Activated CD4-positive, CD25-positive, alpha-beta regulatory T cell treated with anti-CD3 and anti-CD28 coated beads, Interleukin-2, amount 50 U/mL, for 72 hours (primary cell): ENCODE results near the gene PKDCC.
"Not testable (repeated sequence)": the region's sequence is repeated elsewhere in the genome, so short reads cannot be mapped to it uniquely, and the experiment has no call there.

ENCODE experiments used
- DNase-seq: peaks from one replicate; pipeline ENCODE4 v3.0.0; 2021

Gene PKDCC

DNA sequence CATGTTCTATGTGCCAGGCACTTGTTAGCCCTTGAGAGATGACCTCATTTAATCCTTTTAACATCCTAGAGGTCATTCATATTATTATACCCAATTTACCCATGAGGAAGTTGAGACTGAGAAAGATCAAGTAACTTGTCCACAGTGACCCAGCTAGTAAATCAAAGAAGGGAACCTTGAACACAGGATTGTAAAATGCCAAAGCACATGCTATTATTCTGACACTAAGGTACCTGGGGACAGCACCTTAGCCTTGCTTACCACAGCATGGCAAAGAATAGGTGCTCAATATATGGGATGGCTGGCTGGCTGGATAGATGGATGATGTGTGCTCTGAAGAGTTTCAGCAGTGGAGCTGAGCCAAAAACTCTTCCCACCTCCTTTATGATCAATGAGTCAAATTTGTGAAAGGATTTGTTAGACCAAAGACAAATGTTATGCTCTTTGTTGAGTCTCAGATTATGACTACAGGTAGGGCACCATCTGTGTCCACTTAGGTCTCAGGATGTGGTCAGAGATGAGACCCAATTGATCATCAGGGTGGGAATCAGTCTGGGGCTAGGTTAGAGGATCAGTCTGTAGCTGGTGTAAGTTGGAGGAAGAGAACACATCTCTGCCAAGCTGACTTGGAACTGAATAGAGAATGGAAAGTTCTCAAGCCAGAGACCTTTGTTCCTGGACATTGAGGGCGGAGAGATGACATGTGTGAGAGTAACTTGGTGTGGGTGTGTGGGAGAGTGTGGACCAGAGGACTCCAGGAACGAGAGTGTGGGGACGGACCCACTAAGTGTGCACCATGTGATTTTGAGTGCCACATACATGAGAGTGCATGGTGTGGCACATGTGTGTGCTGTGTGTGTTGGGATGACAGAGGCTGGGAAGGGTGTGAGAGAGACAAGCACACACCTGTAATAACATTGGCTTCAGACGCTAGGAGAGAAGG lies 16.3 kb upstream of the PKDCC start:
- no peak for DNase-seq

DNA sequence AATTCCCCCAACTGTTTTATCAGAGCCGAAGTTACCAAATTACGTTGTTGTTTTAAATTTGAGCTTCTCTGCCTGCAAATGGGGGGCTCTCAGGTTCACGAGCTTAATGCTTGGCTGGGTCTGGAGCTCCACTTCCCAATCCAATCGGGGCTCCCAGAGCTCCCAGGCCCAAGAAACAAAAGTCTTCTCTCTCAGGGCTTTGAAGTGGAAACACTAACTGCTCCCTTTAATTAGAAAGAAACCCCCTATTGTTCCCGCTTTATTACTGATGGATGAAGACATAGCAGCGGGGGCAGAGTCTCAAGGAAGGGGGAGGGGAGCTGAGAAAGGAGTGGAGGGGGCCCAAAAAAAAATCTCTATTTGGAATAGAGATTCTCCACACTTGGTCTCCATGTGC lies 15.6 kb upstream of the PKDCC start:
- no peak for DNase-seq

DNA sequence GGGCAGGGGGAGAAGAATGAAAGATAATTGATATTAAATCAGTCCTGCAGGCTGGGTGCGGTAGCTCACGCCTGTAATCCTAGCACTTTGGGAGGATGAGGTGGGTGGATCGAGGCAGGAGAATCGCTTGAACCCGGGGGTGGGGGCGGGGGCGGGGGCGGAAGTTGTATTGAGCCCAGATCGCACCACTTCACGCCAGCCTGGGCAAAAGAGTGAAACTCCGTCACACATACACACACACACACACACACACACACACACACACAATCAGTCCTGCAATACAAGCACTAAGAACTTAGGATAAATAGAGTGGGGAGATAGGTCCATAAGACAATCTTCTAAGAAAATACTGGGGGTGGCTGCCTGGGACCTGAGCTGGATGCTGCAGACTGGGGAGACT lies 15.1 kb upstream of the PKDCC start:
- DNase-seq = no peak

DNA sequence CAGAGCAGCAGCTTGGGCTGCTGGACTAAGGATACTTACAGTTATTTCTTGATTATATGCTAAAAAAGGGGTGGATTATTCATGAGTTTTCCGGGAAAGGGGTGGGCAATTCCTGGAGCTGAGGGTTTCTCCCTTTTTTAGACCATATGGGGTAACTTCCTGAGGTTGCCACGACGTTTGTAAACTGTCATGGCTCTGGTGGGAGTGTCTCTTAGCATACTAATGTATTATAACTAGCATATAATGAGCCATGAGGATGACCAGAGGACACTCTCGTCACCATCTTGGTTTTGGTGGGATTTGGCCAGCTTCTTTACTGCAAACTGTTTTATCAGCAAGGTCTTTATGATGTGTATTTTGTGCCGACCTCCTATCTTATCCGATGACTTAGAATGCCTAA lies 13.7 kb upstream of the PKDCC start:
- not testable (repeated sequence) for DNase-seq

DNA sequence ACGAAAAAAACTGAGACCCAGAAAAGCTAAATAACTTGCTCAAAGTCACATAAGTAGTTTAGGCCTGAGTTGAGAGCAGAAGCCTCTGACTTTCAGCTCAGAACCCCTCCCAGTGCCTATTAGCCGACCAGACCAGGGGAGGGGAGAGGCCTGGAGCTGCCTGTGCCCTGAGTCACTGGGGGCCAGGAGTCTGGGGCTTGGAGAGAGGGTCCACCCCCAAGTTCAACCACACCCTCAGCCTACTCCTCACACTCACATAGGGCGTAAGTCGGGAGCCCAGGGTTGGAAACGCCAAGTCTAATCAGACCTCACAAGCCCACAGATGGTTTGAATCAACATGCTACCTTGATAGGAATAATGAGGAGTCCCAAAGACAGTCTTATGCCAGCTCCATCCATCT lies 12.6 kb upstream of the PKDCC start:
- no peak for DNase-seq

DNA sequence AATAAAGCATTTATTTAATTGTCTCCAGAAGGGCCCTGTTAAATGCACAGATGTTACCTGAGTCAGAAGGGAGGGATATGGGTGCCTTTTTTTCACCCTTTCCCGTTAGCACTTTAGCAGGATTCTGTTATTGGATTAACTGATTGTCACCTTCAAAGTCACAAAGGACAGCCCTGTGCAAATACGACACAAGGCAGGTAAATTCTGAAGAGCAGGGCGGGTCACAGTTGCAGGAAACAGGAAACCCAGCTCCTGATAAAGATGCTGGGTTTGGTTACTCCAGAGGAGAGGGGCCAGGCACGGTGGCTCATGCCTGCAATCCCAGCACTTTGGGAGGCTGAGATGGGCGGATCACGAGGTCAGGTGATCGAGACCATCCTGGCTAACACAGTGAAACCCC lies 11.4 kb upstream of the PKDCC start:
- no peak for DNase-seq

DNA sequence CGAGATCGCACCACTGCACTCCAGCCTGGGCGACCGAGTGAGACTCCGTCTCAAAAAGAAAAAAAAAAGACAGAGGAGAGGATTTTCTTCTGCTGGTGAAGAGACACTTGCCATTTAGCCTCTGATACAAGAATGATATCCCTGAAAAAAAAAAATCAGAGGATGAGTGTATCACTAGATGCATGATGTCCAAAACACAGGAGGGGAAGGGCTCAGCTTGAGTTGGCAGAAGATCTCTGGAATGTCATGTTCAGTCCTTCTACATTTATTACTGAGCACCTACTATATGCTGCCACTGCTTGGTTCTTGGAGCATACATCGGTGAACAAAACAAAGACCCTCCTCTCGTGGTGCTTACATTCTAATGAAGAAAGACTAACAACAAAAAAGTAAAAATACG lies 10.9 kb upstream of the PKDCC start:
- no peak for DNase-seq

DNA sequence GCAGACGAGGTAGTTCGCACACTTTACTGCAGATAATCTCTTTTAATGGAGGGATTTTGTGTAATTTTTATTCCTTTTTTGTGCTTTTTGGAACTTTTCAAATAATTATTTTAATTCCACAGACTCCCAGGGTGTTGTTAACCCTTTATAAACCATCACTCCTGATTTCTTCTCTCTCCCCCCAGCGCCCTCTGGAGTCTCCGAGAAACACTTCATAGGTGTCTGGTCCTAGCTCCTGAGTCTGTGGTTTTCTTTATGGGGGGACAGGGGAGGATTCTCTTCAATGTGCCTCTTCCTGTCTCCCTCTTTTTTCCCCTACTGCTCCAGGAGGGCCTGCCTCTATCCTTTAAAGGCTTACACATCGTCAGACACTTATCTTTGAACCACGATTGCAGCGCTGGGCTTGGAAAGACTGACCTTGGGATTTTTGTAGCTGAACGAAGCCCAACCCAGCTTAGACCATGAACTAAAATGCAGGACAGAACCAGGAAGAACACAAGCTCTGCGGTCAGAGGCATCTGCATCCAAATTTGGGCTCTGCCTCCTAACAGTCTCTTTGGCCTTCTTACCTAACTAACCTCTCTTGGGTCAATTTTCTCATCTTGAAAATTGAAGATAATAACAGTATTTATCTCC lies 7.1 kb upstream of the PKDCC start:
- DNase-seq = no peak

DNA sequence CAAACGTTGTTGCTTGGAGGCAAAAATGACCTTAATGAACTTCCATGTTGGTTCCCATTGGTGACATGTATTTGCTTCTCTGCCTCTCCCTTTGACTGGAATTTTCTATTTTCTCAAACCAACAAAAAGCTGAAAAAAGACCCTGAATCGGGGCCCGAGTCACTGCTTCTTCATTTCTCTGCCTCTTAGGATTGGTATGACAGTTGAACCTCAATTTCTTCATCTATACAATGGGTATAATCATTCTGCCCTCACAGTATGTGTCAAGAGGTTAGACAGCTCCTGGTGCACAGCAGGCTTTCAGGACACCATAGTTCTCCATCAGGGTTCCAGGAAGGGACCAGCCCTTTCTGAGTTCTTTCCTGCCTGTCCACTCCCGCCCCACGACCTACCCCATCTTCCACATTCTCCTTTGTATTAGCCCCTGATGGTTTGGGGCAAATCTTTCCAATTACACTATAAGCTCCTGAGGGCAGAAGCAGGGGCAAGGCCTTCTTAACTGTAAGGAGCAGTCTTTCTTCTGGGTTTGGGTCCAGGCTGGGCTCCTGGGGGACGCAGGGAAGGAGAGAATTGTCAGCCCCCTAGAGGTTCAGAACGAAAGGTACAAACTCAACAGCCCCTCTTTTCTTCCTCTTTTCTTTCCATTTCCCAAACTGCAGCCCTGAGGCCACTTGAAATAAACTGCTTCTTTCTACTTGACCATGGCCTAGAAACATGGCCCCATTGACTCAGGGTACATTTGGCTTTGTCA lies 6.3 kb upstream of the PKDCC start:
- no peak for DNase-seq

DNA sequence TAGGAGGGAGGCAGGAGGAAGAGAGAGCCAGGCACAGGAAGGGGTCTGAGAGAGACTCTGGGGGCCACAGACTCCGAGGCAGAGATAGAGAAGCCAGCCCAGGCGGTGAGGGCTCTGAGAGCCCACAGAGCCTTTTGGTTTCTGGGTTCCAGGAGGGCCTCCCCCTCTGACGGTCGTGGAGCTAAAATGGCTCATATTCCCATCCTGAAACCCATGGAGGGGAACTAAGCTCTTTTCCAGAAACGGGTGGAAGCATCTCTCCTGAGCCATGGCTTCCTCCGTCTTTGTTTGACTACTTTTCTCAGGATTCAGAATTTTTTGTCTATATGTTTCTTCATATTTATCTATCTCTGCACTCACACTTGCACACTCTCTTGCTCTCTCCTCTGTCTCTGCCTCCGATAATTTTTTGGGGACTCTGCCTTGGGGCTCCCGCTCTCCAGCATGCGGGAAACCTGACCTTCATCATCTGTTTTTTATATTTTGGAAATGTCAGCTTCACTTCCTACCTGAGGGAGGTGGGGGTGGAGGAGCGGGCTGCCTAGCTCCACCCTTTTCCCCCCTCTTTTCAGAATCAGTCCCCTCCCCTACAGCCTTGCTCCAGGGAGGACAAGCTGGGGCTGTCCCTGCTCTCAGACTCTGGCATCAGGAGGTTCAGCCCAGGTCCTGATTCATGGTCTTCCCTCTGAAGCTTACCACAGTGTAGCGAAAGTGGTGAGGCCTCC lies 5.0 kb upstream of the PKDCC start:
- DNase-seq = no peak

DNA sequence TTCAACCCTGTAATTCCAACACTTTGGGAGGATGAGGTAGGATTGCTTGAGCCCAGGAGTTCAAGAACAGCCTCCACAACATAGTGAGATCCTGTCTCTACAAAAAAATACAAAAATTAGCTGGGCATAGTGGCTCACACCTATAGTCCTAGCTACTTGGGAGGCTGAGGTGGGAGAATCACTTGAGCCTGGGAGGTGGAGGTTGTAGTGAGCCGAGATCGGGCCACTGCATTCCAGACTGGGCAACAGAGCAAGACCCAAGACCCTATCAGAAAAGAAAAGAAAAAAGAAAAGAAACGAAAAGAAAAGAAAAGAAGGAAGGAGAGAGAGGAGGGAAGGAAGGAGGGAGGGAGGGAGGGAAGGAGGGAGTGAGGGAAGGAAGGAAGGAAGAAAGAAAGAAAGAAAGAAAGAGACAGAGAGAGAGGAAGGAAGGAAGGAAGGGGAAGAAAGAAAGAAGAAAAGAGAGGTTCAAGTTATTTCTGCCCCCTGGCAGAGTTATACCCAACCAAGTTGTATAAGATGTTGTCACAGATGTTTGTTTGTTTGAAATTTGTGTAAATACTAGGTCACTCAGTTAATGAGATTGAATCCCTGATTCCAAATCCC lies 3.9 kb upstream of the PKDCC start:
- no peak for DNase-seq

DNA sequence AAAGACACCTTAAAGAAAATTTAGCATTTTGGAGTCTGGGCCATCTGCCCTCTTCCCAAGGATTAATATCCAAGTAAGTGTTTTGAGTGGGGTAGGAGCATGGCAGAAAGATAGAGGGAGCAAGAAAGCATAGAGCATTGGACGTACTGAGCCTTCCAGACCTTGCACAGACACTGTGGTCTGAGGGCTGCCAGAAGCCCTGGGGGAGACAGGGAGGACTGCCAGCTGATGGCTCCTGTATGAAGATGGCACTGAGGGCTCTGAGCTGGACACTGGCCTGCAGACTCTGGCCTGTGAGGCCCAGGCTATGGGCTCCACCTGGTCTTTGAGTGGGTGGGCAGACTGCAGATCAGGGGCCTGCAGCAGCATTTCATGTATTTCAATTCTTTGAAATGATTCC lies 2.9 kb upstream of the PKDCC start:
- no peak for DNase-seq

DNA sequence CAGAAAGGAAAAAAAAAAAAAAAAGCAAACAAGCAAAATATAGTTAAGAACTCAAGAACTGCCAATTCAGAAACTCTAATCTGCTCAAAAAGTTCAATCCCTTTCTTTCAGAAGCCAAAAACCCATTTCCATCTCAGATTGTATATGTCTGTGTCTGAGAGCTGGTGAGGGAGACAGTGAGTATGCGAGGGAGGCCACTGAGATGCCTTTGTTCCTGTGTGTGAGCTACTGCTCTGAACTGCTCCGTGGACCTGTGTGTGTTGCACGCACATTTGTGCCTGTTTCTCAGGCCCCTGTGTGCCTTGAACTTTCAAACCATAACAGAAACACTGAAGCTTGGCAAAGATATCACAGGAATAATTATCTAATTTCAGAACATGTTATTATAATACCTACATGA lies 2.5 kb upstream of the PKDCC start:
- DNase-seq = no peak

DNA sequence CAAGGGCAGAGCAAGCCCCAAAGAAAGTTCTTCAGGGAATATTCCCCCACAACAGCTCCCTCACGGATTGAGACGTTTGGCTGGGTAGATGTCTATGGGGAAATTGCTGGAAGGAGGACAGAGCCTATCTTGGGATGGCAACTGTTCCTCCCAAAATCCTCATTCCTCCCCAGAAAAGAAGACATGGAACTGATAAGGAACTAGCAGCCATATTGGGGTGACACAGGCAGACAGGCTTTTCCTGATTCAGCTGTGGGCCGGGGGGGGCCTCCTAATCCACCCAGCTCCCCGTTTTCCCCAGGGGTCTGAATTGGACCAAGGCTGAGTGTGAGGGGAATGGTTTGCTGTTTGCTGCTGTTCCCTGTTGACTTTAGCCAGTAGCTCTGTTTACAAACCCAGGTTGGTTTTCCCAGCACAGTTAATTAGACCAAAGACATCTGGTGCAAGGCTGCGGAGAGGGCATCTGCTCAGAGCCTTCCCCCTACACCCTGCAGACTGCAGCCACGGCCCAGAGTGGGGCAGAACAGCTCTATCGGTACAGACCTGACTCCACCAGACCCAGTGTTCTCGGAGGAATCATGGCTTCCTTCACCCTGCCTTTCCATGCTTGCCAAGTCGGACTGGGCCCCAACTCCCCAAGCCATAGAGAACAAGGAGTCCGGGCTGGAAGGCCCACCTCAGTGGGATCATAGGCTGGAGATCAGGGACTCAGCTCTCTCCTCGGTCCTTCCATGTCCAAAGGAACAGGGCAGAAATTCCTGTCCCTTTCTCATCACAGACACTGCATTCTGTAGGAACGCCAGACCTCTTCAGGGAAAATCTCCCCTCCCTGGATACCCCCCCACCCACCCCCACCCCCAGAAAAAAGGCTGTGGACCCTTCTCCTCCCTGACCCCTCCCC lies 1.7 kb upstream of the PKDCC start:
- no peak for DNase-seq

DNA sequence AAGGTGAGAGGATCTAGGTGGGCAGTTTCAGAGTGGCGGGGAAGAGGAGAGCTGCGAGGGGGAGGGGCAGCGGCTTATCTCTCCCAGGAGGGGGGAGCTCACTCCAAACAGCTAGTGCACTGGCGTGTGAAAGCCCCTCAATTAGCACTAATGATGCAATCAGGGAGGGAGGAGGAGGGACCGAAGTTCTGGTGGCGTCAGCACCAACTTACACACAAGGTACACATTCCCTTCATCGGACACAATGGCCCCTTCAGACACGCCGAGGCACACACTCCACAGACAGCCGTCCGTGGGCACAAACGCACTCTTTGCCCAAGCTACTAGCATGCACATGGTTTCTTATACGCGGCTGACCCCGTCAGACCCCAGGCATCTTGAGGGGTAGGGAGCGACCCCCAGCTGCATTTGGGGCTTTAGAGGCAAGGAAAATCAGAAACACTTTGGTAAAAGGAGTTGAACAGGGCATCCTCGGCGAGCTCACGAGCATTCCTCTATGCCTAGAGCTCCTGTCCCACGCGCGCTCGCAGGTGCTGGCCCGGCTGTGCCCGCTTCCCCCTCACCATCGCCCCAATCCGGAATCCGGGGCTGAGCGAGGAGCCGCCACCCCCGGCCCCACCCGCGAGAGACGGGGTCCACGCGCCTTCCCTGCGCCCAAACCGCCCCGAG lies 868 bp upstream of the PKDCC start:
- DNase-seq = no peak

DNA sequence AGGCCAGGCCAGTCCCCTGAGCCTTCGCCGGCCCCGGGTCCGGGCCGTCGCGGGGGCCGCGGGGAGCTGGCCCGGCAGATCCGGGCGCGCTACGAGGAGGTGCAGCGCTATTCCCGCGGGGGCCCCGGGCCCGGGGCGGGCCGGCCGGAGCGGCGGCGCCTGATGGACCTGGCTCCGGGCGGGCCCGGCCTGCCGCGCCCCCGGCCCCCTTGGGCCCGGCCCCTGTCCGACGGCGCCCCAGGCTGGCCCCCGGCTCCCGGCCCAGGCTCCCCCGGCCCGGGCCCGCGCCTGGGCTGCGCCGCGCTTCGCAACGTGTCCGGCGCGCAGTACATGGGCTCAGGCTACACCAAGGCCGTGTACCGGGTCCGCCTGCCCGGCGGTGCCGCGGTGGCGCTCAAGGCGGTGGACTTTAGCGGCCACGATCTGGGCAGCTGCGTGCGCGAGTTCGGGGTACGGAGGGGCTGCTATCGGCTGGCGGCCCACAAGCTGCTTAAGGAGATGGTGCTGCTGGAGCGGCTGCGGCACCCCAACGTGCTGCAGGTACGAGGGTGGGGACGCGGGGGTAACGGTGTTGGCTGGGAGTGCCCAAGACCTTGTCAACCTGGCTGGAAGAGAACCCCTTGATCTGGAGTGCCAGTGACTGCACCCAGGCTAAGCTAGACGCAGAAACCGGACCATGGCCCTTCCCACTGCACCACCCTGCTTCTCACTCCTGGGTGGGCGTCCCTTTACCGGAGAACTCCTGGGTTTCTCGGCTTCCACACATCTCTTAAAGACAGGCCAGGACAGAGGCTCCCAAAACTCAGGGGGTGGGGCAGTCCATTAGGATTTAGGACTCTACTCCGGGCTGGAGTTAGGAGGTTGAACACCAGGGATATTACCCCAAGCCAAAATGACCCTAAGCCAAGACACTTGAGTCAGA lies 739 bp downstream of the PKDCC start:
- no peak for DNase-seq

DNA sequence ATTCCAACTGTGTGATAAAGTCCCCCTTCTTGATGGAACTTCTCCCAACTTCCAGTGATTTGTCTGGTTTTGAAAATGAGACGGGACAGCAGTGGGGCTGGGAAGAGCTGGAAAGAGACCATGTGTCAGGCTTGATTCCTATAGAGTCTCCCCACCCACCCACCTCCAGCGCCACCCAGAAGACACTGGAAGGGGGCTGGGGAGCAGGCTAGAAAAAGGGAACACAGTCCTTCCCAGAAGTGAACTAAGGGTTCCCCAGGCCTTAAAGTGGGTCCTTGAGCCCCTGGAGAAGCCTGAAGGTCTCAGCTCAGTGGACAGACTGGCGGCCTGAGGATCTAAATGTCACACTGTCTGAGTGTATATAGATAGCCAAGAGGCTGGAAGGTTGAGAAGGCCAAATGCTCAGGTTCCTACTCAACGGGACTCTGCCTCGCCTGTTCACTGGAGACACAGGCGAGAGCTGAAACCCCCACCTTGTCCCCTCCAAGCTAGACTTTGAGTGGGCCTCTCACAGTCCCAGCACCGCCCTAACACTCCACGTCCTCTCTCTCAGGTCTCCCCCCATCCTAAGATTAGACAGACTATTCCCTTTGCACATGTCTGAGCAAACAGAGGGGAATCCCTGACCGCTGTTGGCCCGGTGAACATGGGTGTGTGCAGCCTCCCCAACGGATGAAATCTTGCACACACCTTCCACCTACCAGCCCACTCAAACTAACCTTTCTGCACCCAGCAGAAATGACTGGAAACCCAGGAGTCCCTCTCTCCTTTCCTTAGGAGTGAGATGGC lies 1.6 kb downstream of the PKDCC start:
- no peak for DNase-seq

DNA sequence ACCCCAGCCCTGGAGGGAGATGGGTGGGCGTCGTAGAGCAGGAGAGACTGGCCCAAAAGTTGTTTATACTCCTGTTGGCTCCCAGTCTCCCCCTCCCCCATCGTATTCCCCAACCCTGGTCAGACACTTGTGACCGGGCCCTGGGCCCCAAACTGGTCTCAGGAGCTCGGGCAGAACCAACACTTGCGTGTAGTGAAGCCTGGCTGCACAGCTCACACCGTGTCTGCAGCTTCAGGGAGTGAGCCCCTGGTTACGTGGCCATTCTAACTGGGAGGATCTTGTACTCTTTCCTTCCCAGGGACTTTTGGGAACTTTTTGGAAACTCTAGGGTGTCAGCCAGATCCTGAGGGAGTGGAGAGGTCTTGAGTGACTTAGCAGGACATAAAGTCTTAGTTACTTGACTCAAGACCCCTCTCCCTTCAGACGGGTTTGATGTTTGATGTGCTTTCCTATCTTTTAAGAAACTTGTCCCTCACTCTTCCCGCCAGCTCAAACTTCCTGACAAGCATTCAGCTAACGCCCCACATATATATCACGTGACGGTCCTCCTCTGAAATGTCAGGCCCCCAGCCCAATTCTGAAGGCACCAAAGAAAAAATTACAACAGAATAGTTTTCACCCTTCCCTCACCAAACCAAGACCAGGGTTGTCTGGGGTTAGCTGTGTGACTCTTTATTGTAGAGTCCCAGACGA lies 2.3 kb downstream of the PKDCC start:
- no peak for DNase-seq
